22Rv1 (cell line): ENCODE results near the gene SNRPB2.

Experiments used
- H3K27ac ChIP-seq: fragments of 450-650 bp; 2 replicates; pipeline ENCODE4 v1.5.1; 2017
- ZFX ChIP-seq: fragments of 450-650 bp; IDR thresholded peaks from 2 replicates; pipeline ENCODE4 v1.6.1; 2017; ENCODE audit warnings: antibody characterized with exemption, borderline replicate concordance
- TF ChIP-seq, protein P1 (sequence below): fragments of 450-650 bp; IDR thresholded peaks from 2 replicates; pipeline ENCODE4 v1.5.1; 2017; ENCODE audit warnings: mild to moderate bottlenecking

Gene SNRPB2

DNA sequence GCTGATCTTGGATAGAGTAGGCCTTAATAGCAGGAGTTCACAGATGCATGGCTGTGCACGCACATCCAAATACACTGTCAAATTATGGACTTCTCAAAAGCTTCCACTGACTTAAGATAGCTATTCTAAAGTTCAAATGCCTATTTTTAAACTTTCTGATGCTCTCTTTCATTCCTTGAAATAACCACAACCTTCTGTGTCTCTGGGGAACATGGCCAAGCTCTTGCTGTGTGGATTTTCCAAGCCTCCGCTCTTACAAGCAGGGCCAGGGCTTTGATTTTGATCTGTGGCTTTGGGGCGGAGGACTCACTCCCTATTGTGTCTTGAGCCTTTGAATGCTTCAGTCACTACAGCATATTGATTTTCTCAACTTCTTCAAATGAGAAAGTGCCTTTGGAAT lies 35.7 kb upstream of the SNRPB2 start:
- TF ChIP-seq, protein P1, sequence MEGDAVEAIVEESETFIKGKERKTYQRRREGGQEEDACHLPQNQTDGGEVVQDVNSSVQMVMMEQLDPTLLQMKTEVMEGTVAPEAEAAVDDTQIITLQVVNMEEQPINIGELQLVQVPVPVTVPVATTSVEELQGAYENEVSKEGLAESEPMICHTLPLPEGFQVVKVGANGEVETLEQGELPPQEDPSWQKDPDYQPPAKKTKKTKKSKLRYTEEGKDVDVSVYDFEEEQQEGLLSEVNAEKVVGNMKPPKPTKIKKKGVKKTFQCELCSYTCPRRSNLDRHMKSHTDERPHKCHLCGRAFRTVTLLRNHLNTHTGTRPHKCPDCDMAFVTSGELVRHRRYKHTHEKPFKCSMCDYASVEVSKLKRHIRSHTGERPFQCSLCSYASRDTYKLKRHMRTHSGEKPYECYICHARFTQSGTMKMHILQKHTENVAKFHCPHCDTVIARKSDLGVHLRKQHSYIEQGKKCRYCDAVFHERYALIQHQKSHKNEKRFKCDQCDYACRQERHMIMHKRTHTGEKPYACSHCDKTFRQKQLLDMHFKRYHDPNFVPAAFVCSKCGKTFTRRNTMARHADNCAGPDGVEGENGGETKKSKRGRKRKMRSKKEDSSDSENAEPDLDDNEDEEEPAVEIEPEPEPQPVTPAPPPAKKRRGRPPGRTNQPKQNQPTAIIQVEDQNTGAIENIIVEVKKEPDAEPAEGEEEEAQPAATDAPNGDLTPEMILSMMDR: no peak
- no peak for TF ChIP-seq ZFX
- no peak overlapping the region for H3K27ac ChIP-seq

DNA sequence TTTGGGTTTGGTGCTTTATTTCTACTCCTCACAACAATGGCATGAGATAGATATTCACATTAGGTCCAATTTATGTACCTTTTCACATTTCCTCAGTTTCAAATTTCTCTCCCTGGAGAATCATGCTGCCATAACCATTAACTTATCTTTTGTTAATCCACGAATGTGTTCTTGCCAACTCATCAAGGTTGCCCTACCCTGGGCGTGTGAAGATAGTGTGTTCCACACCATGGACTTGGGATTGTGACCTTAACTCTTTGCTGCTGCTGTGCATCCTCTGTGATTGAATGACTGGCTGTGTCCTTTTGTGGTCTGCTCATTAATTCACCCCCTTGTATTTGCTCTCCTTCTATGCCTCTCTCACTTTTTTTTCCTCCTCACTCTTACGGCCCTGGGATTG lies 34.2 kb upstream of the SNRPB2 start:
- no peak overlapping the region for H3K27ac ChIP-seq
- TF ChIP-seq, protein P1: no peak
- TF ChIP-seq ZFX: no peak

DNA sequence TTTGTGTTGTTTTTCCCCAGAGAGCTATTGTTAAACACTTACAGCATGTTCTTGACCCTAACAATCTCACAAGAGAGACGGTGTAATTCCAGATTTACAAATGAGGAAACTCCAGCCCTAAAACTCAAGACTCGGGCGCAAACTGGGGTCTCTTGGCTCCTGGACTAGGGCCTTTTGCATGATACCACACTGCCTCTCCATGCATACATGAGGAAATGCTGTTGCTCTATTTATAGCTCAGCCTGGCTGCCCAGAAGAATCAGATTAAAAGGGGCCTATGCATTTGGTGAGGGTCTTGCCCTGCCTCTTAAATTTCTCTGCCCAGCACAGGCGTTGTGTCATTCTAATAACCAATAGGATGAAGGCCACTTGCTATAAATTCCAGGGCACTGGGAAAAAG lies 30.5 kb upstream of the SNRPB2 start:
- H3K27ac ChIP-seq: no peak overlapping the region
- TF ChIP-seq, protein P1: no peak
- no peak for TF ChIP-seq ZFX

DNA sequence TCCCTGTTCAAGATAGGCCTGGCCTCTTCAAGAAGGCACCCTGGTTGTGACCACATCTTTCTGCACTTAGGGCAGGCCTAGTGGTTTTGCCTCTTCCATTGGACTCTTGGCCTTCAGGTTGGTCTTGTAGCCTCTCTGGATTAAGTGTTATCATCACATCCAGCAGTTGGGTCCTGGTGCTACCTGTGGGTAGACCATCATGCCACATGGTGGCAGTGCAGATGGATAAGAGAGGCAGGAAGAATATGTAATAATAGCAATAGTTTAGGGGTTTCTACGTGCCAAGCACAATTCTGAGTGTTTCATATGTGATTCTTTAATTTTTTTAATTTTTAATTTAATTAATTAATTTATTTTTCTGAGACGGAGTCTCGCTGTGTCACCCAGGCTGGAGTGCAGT lies 28.5 kb upstream of the SNRPB2 start:
- no peak overlapping the region for H3K27ac ChIP-seq
- no peak for TF ChIP-seq ZFX
- TF ChIP-seq, protein P1: peak; percentile 41

DNA sequence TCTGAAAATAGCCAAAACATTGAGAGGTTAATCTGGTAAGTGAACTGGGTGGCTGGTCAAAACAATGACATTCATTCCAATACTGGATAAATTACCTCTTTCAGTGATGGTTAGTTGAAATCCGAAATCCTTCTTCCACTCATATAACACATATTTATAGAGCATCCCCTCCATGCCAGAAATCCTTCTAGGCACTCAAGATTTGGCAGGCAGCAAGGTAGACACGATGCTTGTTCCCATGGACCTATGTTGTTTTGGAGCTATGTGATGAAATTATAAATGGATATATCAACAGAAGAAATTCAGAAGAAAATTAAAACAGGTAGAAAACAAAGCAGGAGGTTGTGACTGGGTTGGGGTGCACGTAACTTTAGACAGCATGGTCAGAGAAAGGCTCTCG lies 26.3 kb upstream of the SNRPB2 start:
- TF ChIP-seq ZFX: no peak
- H3K27ac ChIP-seq: no peak overlapping the region

DNA sequence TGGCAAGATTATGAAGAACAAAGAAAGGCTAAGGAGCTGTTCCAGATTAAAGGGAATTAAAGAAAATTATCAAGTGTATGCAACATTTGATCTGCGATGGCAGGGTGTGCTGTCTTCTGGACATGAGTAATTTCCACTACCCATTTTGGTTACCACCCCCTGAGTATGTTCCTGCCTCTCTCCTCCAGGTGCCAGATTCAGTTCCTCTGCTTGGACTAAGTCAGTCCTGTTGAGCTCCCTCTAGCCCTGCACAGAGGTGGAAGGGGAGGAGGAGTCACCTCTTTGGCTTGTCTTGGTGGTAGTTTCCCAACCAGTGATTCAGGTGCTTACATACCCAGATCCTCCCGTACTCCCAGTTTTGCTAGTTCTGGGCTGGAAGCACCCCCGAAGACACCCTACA lies 22.2 kb upstream of the SNRPB2 start:
- TF ChIP-seq, protein P1: no peak
- TF ChIP-seq ZFX: no peak
- no peak overlapping the region for H3K27ac ChIP-seq

DNA sequence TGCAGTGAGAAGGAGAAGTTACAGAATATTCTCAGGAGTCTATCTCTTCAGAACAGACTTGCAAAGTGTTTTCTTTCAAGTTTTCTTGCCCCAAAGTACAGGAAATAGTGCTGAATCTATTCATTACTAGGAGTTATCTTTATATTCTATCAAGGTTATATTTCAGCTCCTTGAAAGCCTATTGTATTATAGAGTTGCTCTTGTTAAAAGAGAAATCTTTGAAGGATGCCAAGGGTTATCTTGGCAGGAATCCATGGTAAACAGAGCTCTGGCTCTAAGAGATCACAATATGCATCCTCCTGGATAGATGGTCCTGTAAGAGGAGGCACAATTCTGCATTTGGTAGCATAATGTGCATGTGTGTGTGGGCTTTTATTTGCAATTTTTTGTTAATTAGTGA lies 21.2 kb upstream of the SNRPB2 start:
- H3K27ac ChIP-seq: no peak overlapping the region
- TF ChIP-seq ZFX: no peak
- TF ChIP-seq, protein P1: no peak

DNA sequence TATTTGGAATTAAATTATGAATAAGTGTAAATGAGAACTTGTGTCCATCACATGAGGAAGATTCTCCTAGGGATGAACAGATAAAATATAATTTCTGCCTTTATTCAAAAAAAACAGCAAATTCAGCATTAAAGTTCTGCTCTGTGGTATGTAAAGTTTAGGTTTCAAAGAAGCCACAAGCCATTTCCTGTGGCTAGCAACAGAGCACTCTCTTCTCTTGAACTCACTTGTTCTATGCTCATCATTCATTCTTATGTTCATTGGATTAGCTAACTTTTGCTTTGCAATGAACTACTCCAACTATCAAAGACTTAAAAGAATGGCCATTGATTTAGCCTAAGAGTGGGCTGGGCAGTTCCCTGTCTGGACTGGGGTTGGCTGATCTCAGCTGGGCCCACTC lies 20.8 kb upstream of the SNRPB2 start:
- TF ChIP-seq, protein P1: no peak
- TF ChIP-seq ZFX: no peak
- no peak overlapping the region for H3K27ac ChIP-seq
